Body of pancreas (tissue), 4 donors: ENCODE results near the gene PTPRN2.

Source experiments
- POLR2A ChIP-seq, 3 donors: fragments of 450-650 bp; IDR thresholded peaks; one replicate each; pipeline ENCODE4 v1.6.1; 2016; ENCODE audit warnings: antibody characterized with exemption in 3 of 3, mild to moderate bottlenecking in 2 of 3
- TF ChIP-seq, protein P1 (sequence below), 7 experiments: fragments of 450-650 bp in 4 of 7; fragments of 200-600 bp in 3 of 7; sonication (generic) in 3 of 7; IDR thresholded peaks; one replicate each; pipeline ENCODE4 v1.5.1; 2016 to 2019; ENCODE audit warnings: antibody characterized with exemption in 7 of 7

GRCh38 chr7:157686285-157686894, 901.2 kb downstream of the PTPRN2 start:
- TF ChIP-seq, protein P1, sequence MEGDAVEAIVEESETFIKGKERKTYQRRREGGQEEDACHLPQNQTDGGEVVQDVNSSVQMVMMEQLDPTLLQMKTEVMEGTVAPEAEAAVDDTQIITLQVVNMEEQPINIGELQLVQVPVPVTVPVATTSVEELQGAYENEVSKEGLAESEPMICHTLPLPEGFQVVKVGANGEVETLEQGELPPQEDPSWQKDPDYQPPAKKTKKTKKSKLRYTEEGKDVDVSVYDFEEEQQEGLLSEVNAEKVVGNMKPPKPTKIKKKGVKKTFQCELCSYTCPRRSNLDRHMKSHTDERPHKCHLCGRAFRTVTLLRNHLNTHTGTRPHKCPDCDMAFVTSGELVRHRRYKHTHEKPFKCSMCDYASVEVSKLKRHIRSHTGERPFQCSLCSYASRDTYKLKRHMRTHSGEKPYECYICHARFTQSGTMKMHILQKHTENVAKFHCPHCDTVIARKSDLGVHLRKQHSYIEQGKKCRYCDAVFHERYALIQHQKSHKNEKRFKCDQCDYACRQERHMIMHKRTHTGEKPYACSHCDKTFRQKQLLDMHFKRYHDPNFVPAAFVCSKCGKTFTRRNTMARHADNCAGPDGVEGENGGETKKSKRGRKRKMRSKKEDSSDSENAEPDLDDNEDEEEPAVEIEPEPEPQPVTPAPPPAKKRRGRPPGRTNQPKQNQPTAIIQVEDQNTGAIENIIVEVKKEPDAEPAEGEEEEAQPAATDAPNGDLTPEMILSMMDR (IDR thresholded peaks at IDR 0.05), result no peak
- no peak for TF ChIP-seq POLR2A (IDR thresholded peaks at IDR 0.05)
